Stimulated activated CD8-positive, alpha-beta memory T cell treated with anti-CD3 and anti-CD28 coated beads, Interleukin-12 subunit alpha, Interleukin-12 subunit beta, amount 100 ng/mL, for 24 hours (primary cell): ENCODE data around the gene DNAJA2.
"Not testable (repeated sequence)": the region's sequence is repeated elsewhere in the genome, so short reads cannot be mapped to it uniquely, and the experiment has no call there.

Experiments used
- DNase-seq: peaks from one replicate; pipeline ENCODE4 v3.0.0-alpha.2; 2020; ENCODE audit errors: extremely low read depth

Gene DNAJA2

GRCh38 chr16:46975165-46975564, 1.7 kb upstream of the DNAJA2 start:
- DNase-seq: no peak

- DNase-seq: no peak
Measured at GRCh38 chr16:46974352-46974751, 878 bp upstream of the DNAJA2 start.

- no peak for DNase-seq
Measured at GRCh38 chr16:46973996-46974324, 486 bp upstream of the DNAJA2 start.

GRCh38 chr16:46972429-46973206, 856 bp downstream of the DNAJA2 start:
- DNase-seq: no peak

- no peak for DNase-seq
Measured at GRCh38 chr16:46971271-46971670, 2.2 kb downstream of the DNAJA2 start.

GRCh38 chr16:46970089-46970488, 3.4 kb downstream of the DNAJA2 start:
- no peak for DNase-seq

- DNase-seq: no peak
Measured at GRCh38 chr16:46968063-46968435, 5.4 kb downstream of the DNAJA2 start.

- DNase-seq: no peak
Measured at GRCh38 chr16:46962629-46963028, 10.8 kb downstream of the DNAJA2 start.

- DNase-seq: peak; percentile 27
Measured at GRCh38 chr16:46961373-46962353, 11.8 kb downstream of the DNAJA2 start.

GRCh38 chr16:46954562-46954961, 18.9 kb downstream of the DNAJA2 start:
- no peak for DNase-seq

GRCh38 chr16:46950009-46950408, 23.5 kb downstream of the DNAJA2 start:
- no peak for DNase-seq

GRCh38 chr16:46949241-46949892, 24.1 kb downstream of the DNAJA2 start:
- DNase-seq: no peak

GRCh38 chr16:46948548-46949166, 24.8 kb downstream of the DNAJA2 start:
- DNase-seq: no peak

GRCh38 chr16:46947900-46948547, 25.4 kb downstream of the DNAJA2 start:
- DNase-seq: no peak

GRCh38 chr16:46944713-46945112, 28.8 kb downstream of the DNAJA2 start:
- DNase-seq: not testable (repeated sequence)

- no peak for DNase-seq
Measured at GRCh38 chr16:46937536-46937935, 35.9 kb downstream of the DNAJA2 start.

- no peak for DNase-seq
Measured at GRCh38 chr16:46932802-46933201, 40.7 kb downstream of the DNAJA2 start.

GRCh38 chr16:46930861-46931260, 42.6 kb downstream of the DNAJA2 start:
- no peak for DNase-seq

GRCh38 chr16:46929378-46930332, 43.8 kb downstream of the DNAJA2 start:
- DNase-seq: no peak

- DNase-seq: no peak
Measured at GRCh38 chr16:46928811-46929210, 44.7 kb downstream of the DNAJA2 start.
